GM12801 (cell line): ENCODE measurements around the gene BCCIP.

ENCODE experiments used
- TF ChIP-seq, protein P1 (sequence below): IDR thresholded peaks from one replicate; pipeline ENCODE4 v1.5.1; 2011; ENCODE audit warnings: control low read depth; ENCODE audit not compliant: insufficient read length; ENCODE audit errors: extremely low read depth

The BCCIP gene

DNA sequence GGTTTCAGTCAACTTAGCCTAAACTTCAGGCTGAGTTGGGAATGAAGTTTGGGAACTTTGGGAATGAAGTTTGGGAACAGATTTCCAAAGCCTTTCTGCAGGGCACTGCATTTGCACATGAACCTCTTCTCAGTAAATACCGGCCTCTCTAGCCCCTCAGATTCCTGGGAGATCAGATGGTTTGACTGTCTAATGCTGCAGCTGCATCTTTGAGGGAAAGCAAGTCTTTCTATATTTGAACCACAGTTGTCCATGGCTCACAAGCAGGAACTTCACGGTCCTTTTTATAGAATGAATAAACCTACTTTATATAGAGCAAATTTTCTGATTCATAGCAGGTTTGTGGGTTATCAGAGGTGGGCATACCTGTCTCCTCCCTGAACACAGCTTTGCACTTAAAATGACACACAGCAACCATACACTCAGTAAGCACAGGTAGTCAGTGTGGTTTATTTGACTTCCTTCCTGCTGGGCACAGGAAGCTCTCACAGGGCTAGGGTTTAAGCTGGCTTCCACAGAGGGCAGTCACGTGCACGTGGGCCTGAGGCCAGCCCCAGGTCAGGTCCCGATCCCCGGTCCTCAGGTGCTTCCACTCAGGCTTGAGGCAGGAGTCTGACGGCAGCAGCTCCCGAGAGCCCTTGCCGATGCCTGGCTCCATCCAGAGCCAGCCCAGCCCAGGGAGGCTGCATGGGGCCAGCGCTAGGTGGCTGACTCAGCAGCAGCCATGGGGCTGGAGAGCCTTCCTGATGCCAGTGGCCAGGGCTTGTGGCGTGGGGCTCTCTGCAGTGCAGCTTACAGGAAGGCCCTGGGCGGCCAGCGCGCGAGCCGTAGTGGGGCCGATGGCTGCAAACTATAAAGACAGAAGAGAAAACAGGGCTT lies 35.0 kb upstream of the BCCIP start:
- TF ChIP-seq, protein P1, sequence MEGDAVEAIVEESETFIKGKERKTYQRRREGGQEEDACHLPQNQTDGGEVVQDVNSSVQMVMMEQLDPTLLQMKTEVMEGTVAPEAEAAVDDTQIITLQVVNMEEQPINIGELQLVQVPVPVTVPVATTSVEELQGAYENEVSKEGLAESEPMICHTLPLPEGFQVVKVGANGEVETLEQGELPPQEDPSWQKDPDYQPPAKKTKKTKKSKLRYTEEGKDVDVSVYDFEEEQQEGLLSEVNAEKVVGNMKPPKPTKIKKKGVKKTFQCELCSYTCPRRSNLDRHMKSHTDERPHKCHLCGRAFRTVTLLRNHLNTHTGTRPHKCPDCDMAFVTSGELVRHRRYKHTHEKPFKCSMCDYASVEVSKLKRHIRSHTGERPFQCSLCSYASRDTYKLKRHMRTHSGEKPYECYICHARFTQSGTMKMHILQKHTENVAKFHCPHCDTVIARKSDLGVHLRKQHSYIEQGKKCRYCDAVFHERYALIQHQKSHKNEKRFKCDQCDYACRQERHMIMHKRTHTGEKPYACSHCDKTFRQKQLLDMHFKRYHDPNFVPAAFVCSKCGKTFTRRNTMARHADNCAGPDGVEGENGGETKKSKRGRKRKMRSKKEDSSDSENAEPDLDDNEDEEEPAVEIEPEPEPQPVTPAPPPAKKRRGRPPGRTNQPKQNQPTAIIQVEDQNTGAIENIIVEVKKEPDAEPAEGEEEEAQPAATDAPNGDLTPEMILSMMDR, result no peak

DNA sequence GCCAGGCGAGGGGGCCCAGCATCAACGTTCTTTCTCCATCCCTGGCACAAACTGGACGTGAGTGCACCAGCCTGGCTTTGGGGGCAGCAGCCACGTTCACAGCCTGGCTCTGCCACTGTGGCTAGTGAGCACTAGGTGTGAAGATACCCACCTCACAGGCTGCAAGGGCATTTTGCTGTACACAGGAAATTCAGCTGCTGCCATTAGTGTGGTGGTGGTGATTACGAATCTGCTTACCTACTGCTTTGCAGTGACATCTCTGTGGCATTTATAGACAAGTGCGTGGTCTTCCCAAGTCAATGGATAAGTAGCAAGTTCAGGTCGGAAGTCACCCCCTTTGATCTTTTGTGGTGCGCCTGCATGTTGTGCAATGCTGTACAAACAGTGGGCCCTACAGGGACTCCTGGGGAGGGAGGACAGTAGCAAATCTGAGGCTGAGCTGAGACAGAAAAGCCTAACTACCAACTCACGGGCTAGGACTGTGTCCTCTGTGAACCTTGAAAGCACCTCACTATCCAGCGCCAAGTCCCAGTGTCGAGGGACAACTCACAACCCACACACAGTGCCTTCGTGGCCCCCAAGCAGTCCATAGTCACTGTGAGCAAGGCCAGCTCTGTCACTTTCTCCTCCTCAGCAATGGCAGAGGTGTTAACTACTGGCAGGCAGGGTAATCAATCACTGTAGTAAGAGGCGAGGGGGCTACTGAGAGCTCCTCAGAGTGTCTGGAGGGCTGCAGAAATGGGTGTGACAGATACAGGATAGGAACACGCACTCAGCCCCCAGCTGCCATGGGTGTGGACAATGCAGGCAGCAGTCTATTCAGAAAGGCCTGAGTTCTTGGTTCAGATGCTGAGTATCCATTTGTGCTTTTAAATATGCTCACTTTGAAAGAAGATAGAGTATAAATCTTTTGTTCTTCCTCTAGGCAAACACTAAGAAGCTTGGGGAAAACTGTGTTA lies 30.7 kb upstream of the BCCIP start:
- TF ChIP-seq, protein P1, result no peak

DNA sequence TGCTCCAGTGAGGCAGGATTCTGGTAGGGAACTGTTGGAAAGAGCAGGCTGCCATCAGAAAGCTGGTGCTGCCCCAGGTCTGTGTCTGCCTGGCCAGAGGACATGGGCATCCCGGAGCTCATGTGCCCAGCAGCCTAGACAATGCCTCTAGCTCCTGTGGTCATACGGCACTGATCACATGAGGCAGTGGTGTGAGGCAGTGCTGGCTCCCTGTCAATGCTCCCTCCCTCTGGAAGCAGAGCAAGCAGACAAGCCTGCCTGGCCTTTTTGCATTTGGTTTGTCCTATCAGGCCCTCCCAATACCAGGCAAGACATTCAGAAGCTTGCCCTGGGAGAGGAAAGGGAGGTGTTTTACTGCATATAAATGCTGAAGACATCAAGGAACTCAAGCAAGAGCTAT lies 28.2 kb upstream of the BCCIP start:
- TF ChIP-seq, protein P1, result no peak

DNA sequence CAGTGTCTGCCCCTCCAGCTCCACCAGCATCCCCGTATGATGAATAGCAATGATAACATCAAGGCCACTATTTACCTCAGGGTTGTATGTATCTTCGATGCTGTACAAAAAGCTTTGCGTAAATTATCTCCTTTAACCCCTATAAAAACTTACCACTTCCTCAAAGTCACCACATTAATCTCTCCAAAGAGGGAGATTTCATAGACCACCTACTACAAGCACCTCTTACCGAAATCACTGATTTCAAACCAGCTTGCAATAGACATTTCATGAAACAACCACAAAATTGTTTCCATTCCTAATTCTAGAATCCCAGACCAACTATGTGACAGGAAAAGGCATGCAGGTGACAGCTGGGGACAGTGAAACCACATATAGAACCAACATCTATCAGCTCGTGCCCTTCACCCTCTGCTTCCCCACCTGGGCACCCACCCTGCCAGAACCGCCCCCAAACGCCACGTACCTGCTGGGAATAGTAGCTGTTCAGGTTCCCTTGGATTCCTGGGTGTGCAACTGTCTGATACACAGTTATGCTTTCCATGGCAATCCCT lies 27.6 kb upstream of the BCCIP start:
- TF ChIP-seq, protein P1, result no peak

DNA sequence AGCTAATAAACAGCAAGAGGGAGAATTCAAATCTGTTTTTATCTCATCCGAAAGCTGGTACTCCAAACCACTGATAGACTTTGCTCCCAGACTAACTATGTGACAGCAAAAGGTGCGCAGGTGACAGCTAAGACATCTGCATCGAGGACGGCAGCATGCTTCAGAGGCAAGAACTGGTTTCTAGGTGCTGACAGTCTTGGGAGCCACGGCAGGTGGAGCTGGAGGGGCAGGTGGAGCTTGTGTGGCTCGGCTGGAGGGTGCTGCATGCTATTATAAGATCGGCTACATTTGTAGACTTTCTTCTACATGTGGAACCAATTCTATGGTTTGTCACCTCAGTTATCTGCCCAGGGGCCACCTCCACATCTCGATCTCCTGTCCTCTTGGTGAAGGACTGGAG lies 25.9 kb upstream of the BCCIP start:
- TF ChIP-seq, protein P1, result no peak

DNA sequence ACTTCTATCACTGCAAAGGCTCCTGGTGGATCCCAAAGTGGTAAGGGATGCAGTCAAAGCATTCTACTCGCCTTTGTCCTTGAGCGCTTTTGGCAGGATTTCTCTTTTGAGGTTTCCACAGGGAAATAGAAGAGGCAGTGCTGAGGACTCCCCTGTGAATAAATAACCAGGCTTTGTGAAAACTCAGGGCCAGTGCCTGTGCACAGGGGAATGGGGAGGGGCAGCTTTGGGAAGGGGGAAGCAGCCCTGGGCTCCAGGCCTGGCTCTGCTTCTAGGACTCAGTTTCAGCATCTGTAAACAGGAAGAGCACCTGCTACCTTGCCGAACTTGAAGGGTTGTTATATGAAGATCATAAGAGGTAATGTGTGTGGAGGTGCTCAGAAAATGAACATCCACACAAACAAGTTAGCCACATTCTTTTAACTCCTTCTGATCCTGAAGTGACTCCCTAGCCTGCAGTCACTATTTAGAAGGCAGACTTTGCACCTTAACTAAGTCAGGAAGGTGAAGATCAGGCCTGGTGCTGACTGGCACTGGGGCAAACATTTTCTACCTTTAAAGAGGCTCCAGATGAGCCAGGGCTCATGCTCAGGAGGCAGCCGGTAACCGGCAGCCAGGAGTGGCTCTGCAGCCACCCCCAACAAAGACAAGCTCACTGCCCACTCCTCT lies 25.2 kb upstream of the BCCIP start:
- TF ChIP-seq, protein P1, result no peak
